C4-2B (cell line): ENCODE measurements around the gene ALDH1L1.

Source experiments
- ZFX ChIP-seq: fragments of 450-650 bp; IDR thresholded peaks from 2 replicates; pipeline ENCODE4 v1.6.1; 2017
- TF ChIP-seq, protein P1 (sequence below): fragments of 450-650 bp; conservative IDR thresholded peaks from 2 replicates; pipeline ENCODE4 v1.5.1; 2017; ENCODE audit warnings: mild to moderate bottlenecking

DNA sequence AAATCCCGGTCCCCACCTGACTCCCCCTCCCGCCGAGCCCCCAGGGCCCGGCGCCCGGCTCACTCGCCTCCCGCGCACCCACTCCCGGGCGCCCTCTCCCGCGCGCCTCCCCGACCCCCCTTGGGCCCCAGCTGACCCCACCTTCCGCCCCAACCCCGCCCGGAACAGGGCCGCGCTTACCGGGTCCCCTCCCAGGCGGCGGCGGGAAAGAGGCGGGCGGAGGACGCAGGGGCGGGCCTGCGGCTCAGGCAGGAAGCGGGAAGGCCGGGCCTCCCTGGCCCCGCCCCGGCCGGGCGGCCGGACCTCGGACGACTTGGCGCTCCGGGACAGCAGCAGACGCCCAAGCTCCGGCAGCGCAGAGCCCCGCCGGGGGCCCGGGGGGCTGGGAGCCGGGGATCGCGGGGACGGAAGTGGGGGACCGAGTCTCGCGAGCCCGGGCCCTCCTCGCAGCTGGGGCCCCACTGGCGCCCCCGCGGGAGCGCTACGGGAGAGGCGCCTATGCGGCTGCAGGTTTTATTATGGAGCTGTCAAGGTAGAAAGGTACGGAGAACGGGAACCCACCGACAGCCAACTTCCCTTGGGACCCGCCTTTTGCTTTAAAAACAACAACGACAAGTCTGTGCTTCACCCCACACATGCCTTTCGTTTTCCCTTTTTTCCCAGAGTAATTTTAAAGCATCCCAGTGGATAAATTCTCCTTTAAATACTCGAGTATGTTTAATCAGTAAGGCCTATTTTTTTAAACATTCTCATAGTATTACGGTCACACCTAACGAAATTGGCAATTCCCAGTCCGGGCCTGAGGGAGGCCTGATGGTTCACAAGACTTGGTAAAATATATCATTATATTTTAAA is 96.2 kb downstream of the ALDH1L1 start, which contains the start of gene SLC41A3:
- TF ChIP-seq, protein P1, sequence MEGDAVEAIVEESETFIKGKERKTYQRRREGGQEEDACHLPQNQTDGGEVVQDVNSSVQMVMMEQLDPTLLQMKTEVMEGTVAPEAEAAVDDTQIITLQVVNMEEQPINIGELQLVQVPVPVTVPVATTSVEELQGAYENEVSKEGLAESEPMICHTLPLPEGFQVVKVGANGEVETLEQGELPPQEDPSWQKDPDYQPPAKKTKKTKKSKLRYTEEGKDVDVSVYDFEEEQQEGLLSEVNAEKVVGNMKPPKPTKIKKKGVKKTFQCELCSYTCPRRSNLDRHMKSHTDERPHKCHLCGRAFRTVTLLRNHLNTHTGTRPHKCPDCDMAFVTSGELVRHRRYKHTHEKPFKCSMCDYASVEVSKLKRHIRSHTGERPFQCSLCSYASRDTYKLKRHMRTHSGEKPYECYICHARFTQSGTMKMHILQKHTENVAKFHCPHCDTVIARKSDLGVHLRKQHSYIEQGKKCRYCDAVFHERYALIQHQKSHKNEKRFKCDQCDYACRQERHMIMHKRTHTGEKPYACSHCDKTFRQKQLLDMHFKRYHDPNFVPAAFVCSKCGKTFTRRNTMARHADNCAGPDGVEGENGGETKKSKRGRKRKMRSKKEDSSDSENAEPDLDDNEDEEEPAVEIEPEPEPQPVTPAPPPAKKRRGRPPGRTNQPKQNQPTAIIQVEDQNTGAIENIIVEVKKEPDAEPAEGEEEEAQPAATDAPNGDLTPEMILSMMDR: peak; percentile 69
- TF ChIP-seq ZFX: peak; percentile 66
